Thoracic aorta (tissue), 2 donors: ENCODE data around the gene SLC24A3. TPM values are rescaled to one million over a fixed set of nuclear protein-coding genes. Genes with fewer than 3 reads are reported as not detected.

Source experiments
- ATAC-seq: fragments of 150-250 bp; one replicate; pipeline ENCODE4 v1.8.0; 2017; ENCODE audit warnings: low read depth; ENCODE audit not compliant: insufficient number of reproducible peaks, low FRiP score
- DNase-seq: peaks from one replicate; pipeline ENCODE4 v3.0.0-alpha.2; 2020; ENCODE audit warnings: low spot score
- H3K27ac ChIP-seq, 2 donors: fragments of 200-600 bp; sonication (generic); 1 replicate in 1 of 2; 2 replicates in 1 of 2; pipeline ENCODE4 v1.5.1; 2016; ENCODE audit warnings: mild to moderate bottlenecking in 2 of 2, moderate library complexity in 2 of 2
- H3K27me3 ChIP-seq: fragments of 200-600 bp; sonication (generic); replicated peaks from 2 replicates; pipeline ENCODE4 v1.6.0; 2016; ENCODE audit warnings: mild to moderate bottlenecking; ENCODE audit not compliant: insufficient read depth
- H3K36me3 ChIP-seq: fragments of 200-600 bp; sonication (generic); one replicate; pipeline ENCODE4 v1.5.1; 2016
- H3K4me1 ChIP-seq, 2 donors: fragments of 200-600 bp; sonication (generic); 1 replicate in 1 of 2; 2 replicates in 1 of 2; pipeline versions ENCODE4 v1.5.1 to v1.6.0; 2016; ENCODE audit warnings: low read depth in 2 of 2, mild to moderate bottlenecking in 1 of 2; ENCODE audit not compliant: control insufficient read depth in 1 of 2
- H3K4me3 ChIP-seq: fragments of 200-600 bp; sonication (generic); 2 replicates; pipeline ENCODE4 v1.5.1; 2016; ENCODE audit warnings: mild to moderate bottlenecking
- H3K9me3 ChIP-seq: fragments of 200-600 bp; sonication (generic); 2 replicates; pipeline ENCODE4 v1.5.1; 2016
- total RNA-seq, 2 donors: library from RNA; depleted of rRNA; stranded (reverse); fragments of >200 nt; gene quantifications; one replicate each; pipeline versions ENCODE4 v1.1.0 to v1.2.3, GENCODE V29; 2016
- TF ChIP-seq, protein P1 (sequence below): fragments of 200-600 bp; sonication (generic); IDR thresholded peaks from one replicate; pipeline ENCODE4 v1.5.1; 2019; ENCODE audit warnings: antibody characterized with exemption

SLC24A3 gene
- total RNA-seq, 2 donors from 2014 or later, result 8.3 to 31.4 TPM

DNA sequence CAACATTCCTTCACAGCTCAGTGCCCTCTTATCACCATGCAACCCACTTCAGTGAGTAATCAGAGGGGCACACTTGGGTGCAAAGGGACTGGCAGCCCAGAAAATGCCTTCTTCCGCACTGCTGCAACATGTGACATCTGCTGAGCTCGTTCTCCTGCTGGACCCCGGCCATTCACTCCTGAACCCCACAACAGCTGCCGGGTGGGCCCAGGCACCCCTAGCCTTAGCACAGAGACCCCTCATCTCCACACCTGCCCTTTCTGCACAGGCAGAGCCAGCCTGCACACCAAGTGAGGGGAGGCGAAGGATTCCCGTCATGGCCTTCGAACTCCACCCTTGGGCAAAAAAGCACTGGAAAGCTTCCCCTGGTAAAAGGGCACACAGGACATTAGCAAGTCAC, 381.3 kb downstream of the SLC24A3 start:
- Histone ChIP-seq H3K27ac (no peak overlapping the region), H3K9me3 (no peaks in the 10 kb centered on the region), H3K4me1 (peaks cover 0 to 17% of the 10 kb centered on the region in 2 donors), H3K27me3 (no peaks in the 10 kb centered on the region), H3K36me3 (no peaks in the 10 kb centered on the region), H3K4me3 (no peak overlapping the region)
- ATAC-seq (no peak), DNase-seq (no peak)
- TF ChIP-seq, protein P1, sequence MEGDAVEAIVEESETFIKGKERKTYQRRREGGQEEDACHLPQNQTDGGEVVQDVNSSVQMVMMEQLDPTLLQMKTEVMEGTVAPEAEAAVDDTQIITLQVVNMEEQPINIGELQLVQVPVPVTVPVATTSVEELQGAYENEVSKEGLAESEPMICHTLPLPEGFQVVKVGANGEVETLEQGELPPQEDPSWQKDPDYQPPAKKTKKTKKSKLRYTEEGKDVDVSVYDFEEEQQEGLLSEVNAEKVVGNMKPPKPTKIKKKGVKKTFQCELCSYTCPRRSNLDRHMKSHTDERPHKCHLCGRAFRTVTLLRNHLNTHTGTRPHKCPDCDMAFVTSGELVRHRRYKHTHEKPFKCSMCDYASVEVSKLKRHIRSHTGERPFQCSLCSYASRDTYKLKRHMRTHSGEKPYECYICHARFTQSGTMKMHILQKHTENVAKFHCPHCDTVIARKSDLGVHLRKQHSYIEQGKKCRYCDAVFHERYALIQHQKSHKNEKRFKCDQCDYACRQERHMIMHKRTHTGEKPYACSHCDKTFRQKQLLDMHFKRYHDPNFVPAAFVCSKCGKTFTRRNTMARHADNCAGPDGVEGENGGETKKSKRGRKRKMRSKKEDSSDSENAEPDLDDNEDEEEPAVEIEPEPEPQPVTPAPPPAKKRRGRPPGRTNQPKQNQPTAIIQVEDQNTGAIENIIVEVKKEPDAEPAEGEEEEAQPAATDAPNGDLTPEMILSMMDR, result no peak

DNA sequence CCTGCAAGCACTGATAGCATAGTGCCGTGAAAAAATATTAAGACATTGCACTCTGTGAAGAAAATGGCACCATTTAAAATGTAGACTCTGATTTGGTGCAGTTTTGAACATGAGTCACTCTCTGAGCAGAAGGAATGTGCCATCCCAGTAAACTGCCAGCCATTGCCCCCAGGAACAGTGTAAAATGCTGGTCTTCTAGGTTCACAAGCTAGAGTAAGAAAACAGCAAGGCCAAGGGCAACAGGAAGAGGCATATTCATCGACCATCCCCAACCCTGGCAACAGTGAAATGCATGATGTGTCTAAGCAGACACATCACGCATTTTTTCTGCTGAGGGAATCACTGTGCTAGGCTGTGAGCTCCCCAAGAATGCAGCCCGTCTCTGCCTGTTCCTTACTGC, 382.5 kb downstream of the SLC24A3 start:
- TF ChIP-seq, protein P1, result no peak
- no peak for DNase-seq
- Histone ChIP-seq H3K9me3 (no peaks in the 10 kb centered on the region), H3K4me3 (no peak overlapping the region), H3K27me3 (no peaks in the 10 kb centered on the region), H3K27ac (no peak overlapping the region), H3K4me1 (peaks cover 0 to 8% of the 10 kb centered on the region in 2 donors), H3K36me3 (no peaks in the 10 kb centered on the region)
- no peak for ATAC-seq

DNA sequence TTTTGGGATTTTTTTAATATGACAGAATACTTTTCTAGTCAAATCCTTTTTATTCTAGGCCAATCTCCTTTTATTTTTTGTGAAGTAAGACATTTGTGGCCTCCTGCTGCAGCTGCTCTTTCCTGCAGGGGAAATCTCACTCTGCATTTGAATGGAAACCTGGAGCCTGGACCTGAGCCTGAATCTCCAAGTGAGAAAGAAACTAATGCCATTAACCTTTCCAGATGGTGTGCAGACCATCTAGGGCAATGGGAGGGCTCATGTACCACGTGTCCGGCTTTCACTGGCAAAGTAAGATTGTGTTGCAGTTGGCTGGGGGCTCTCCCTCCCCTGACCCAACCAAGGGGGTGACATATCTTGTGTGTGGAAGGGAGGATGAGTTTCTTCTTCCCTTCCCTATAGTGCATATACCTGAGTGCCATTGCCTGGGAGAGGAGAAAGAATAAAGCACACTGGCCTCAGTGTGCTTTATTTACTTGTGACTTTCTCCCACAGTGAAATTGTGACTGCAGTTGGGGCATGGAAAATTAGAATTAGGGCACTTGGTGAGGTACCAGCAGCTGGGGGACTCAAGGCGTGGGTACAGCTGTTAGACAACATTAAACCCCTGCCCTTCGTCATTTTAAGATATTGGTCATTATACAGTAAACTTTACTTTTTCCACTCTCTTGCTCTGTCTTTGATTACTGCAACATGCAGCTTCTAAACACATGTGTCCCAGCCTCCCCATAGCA, 385.8 kb downstream of the SLC24A3 start:
- H3K4me1 ChIP-seq, result no peaks in the 10 kb centered on the region
- H3K27ac ChIP-seq, result no peak overlapping the region
- ATAC-seq, result no peak
- TF ChIP-seq, protein P1, result no peak
- H3K9me3 ChIP-seq, result no peaks in the 10 kb centered on the region
- H3K4me3 ChIP-seq, result no peak overlapping the region
- no peaks in the 10 kb centered on the region for H3K27me3 ChIP-seq
- H3K36me3 ChIP-seq, result no peaks in the 10 kb centered on the region
- no peak for DNase-seq

DNA sequence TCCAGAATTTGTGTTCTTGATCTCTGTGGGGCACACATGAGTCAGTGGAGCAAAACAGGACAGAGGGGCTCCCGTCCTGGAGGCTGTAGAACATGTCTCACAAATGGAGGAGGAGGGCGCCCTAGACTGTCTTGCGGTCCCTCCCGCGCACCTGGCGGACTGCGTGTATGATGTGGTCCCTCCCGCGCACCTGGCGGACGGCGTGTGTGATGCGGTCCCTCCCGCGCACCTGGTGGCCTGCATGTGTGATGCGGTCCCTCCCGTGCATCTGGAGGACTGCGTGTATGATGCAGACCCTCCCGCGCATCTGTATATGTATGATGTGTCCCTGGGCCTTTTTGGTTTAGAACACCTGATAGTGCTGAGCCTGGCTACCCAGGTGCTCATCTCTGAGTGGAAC, 386.8 kb downstream of the SLC24A3 start:
- TF ChIP-seq, protein P1, result no peak
- DNase-seq, result no peak
- ATAC-seq, result no peak
- no peaks in the 10 kb centered on the region for H3K27me3 ChIP-seq
- no peaks in the 10 kb centered on the region for H3K4me1 ChIP-seq
- no peak overlapping the region for H3K27ac ChIP-seq
- no peak overlapping the region for H3K4me3 ChIP-seq
- H3K9me3 ChIP-seq, result no peaks in the 10 kb centered on the region
- no peaks in the 10 kb centered on the region for H3K36me3 ChIP-seq

DNA sequence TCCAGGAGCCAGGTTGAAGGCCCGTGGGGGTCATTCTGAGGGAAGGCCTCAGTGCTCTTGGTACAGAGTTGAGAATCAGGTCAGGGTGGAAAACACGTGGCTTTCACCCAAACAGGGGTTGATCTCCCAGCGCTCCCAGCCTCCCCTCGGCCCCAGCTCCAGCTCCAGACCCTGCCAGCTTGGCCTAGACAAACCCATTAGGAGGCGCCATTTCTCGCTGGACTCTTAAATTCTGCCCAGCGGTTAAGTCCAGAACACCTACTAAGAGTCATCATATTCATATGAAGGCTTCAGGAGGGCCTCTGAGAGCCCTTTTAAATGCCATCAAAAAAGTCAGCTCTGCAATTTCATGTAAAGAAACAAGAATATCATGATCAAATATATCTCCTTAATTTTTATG, 387.6 kb downstream of the SLC24A3 start:
- DNase-seq (no peak), ATAC-seq (no peak)
- Histone ChIP-seq H3K4me3 (no peak overlapping the region), H3K36me3 (no peaks in the 10 kb centered on the region), H3K27ac (no peak overlapping the region), H3K27me3 (no peaks in the 10 kb centered on the region), H3K4me1 (no peaks in the 10 kb centered on the region), H3K9me3 (no peaks in the 10 kb centered on the region)
- TF ChIP-seq, protein P1, result no peak
